Ammon's horn (tissue), 1 donor: Measurements from ENCODE around the gene SLC39A11.
"Not testable (repeated sequence)": the region's sequence is repeated elsewhere in the genome, so short reads cannot be mapped to it uniquely, and the experiment has no call there.

Experiments used
- DNase-seq: peaks from one replicate; pipeline ENCODE4 v3.0.0-alpha.2; 2016; ENCODE audit warnings: low spot score

The SLC39A11 gene

DNA sequence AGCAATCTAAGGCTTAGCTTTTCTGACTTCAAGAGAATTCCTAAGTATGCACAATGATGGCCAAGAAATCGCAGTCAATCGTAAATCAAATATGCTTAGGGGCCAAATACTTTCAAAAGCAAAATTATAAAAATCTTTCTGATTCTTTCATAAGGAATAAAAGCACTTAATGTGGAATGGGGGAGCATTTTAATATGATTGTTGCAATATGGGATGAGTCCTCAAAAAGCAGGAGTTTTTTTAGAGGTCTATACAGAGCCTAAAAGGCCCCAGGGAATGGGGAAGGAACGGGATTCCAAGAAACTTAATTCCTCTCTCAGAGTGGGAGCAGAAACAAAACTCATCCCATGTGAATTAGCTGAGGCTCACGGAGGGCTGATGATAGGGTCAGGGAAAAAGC is 14.7 kb upstream of the SLC39A11 start:
- no peak for DNase-seq

DNA sequence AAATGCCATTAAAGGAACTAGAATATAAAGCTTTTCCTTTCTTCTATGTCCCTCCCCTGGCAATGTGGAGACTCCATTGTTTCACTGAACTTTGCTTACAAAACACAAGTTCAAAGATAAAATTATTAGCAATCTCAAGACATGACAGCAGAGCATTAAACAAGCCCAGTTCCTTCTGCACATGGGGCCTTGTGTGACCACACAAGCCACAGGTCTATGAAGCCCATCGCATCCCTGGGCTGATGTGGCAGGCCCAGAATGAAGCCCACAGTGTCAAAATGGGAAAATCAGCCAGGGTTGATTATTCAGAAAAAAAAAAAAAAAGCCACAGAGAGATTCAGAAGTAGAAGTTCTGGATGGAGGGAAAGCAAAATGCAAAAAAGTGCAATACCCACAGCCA is 12.9 kb upstream of the SLC39A11 start:
- DNase-seq = no peak

DNA sequence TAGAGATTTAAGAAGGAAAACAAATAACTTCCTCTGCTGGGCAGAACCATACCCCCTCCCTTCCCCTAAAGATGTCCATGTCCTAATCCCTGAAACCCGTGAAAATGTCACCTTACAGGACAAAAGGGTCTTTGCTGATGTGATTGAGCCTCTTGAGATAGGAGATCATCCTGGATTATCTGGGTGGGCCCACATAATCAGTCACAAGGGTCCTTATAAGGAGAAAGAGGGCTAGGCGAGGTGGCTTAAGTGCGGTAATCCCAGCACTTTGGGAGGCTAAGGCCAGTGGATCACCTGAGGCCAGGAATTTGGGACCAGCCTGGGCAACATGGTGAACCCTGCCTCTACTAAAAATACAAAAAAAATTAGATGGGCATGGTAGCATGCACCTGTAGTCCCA is 12.0 kb upstream of the SLC39A11 start:
- no peak for DNase-seq

GRCh38 chr17:73103641-73104335 is 11.3 kb upstream of the SLC39A11 start:
- no peak for DNase-seq

DNA sequence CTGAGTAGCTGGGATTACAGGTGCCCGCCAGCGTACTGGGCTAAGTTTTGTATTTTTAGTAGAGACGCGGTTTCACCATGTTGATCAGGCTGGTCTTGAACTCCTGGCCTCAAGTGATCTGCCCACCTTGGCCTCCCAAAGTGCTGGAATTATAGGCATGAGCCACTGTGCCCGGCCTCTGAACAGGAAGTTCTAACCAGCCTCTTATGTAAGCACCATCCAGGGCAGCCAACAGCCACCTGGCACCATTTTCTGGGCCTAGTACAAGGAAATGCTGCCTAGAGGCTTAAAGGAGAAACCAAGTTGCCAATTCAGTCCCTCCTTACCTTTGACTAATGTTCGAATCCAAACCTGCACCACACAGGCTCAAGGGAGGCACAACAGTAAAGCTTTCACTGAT is 8.5 kb upstream of the SLC39A11 start:
- DNase-seq = no peak

- DNase-seq = no peak
Observed at GRCh38 chr17:73100363-73100762, 7.9 kb upstream of the SLC39A11 start.

DNA sequence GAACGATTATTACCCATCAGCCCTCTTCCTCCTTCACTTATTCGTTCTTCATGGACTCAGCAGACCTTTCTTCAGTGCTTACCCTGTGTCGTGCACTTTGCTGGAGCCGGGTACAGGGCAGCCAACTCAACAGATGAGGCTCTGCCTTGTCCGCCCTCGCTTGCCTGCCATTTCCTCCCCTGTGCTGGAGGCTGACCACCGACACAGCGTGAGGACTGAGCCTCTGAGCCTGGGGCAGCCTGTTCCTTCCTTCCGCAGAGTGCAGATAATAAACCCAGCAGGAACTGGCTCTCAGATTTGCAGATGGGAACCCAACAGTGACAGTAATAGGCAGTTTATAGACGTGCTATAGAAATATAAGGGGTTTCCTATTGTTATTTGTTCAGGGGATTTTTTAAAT is 7.0 kb upstream of the SLC39A11 start:
- no peak for DNase-seq

DNA sequence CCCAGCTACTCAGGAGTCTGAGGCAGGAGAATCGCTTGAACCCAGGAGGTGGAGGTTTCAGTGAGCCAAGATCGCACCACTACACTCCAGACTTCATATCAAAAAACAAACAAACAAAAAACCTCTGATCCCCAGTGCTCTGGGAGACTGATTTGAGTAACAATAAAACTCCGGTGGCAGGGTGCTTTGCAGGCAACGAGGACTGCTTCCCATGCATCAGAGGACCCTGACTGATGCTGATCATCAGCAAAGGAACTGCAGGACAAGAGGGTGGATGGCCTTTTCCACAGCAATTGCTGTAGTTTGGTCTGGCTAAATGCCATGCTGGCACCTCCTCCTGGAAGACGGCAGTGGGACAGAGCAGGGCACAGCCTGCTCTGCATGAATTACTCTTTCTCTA is 6.4 kb upstream of the SLC39A11 start:
- no peak for DNase-seq

GRCh38 chr17:73097973-73098765 is 5.7 kb upstream of the SLC39A11 start:
- DNase-seq = not testable (repeated sequence)

- no peak for DNase-seq
Observed at GRCh38 chr17:73096866-73097265, 4.4 kb upstream of the SLC39A11 start.

- no peak for DNase-seq
Observed at GRCh38 chr17:73096211-73096610, 3.7 kb upstream of the SLC39A11 start.

GRCh38 chr17:73093286-73093685 is 798 bp upstream of the SLC39A11 start:
- no peak for DNase-seq

DNA sequence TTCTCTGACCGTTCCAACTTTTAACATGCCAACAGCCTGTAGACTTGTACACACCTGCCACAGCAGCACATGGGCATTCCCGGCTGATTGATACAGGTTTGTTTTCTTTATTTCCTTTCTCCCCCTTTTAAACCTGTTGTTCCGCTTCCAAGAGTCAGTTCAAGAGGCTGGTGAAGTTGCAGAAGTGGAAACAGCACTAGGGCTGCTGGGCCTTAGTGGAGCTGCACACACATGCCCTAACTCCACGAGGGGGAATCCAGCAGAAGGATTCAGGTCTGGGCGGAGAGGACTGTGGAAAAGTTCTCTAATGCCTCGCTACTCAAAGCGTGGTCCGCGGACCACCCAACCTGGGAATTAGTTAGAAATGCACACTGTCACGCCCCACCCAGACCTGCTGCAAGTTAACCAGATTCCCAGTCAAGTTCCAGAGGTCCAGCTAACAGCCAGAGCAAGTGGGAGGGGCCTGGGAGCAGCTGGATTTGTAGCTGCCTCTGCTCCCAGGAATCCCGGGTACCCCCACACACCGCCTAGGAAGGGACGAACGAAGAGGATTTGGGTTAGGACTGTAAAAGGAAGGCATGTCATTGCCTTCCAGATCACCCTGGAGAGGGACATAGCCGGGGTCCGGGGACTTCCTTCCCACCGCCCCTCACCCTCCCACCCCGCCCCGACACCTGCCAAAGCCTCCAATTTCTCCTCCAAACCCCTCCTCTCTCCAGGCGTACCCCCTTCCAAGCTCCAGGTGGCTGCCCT is 542 bp downstream of the SLC39A11 start:
- peak; percentile 45 for DNase-seq

DNA sequence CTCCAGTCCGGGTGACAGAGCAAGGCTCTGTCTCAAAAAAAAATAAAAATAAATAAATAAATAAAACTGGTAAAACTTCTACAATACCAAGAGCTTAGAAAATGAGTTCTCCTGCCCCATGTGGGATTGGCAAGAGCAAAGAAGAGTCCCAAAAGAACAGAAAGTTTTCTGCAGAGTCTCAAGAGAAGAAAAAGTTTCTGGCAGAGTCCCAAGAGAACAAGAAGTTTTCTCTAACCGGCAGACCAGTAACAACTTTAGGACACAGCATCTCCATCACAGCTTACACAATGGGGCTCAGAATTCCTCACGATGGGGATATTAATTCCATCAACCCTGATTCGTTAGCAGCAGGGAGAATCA is 1.1 kb downstream of the SLC39A11 start:
- peak; percentile 32 for DNase-seq

DNA sequence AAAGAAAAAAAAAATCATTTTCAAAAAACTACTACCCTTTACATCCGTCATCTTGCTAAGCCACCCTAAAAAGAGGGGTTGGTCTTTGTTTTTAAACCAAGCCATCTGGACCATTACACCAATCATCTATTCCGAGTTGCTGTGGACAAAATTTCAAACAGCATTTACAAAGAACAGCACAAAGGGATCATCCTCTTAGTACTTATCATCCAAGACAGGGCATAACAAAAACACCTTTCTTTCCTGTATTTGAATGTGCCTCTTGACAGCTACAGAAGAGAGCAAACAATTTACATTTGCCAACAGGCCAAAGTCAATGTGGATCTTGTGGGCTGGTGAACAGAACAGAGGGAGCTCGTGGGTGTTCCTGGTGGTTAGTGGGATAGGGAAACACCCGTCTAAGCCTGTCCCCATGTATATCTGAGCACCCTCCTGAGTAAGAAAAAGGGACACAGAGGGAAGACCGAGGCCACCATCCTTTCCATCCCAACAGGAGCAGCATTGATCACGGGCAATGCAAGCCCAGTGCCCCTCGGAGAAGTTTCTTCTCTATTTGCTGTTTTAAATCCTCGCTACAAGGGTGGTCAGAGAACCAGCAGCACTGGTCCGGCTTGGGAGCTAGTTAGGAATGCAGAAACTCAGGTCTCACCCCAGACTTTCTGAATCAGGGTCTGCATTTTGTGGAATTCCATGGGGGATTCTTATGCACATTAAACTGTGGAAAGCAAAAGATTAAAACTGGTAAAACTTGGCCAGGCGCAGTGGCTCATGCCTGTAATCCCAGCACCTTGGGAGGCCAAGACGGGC is 1.9 kb downstream of the SLC39A11 start:
- peak; percentile 43 for DNase-seq

- DNase-seq = peak; percentile 96
Observed at GRCh38 chr17:73089322-73090317, 2.9 kb downstream of the SLC39A11 start.

DNA sequence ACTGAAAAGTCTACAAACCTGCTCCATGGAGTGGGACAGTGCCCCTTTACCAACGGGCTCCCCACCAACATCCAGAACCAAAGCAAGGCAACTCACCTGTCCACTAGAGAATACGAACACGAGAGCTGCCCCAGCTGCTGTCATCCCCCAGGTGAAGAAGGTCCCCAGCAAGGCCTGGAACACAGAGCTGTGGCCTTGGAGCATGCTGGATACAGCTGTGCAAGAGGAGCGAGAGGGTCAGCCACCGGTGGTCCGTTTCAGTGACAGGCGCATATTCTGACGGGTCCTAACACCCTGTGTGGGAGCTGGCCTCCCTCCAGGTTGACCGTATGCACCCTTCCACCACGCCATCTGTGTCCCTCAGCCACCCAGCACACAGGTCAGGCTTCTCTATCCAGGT is 3.9 kb downstream of the SLC39A11 start:
- no peak for DNase-seq

DNA sequence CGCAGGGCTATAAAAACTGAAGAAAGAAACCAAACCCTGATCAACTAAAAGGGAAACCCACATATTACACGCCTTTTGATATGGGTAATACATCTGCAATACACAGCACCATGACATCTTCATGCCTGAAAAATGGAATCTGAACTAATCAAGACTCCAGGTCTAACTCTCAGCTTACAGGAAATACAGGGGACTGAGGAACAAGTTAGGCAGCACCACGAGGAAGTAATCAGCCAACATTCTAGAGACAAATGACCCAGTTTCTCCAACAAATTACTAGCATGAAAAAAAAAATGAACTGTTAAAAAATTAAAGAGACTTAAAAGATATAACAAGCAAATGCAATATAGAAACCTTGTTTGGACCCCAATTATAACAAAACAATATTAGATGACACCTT is 9.1 kb downstream of the SLC39A11 start:
- DNase-seq = no peak

DNA sequence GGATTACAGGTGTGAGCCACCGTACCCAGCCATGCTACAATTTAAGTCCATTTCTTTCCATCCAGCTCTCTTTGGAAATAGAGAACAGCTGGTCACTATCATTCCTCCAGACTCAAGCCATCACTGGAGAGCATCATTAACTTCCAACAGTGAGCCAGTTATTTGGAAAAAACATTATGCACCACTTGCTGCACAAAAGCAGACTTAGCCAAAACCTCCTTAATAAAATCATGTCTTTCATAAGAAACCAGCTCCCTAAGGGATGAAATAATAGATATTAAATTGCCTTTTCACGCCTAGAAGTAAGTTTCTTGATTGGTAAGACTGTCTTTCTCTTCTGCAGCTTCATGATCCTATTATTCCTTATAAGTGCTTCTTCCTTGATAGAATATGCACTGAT is 17.9 kb downstream of the SLC39A11 start:
- no peak for DNase-seq

DNA sequence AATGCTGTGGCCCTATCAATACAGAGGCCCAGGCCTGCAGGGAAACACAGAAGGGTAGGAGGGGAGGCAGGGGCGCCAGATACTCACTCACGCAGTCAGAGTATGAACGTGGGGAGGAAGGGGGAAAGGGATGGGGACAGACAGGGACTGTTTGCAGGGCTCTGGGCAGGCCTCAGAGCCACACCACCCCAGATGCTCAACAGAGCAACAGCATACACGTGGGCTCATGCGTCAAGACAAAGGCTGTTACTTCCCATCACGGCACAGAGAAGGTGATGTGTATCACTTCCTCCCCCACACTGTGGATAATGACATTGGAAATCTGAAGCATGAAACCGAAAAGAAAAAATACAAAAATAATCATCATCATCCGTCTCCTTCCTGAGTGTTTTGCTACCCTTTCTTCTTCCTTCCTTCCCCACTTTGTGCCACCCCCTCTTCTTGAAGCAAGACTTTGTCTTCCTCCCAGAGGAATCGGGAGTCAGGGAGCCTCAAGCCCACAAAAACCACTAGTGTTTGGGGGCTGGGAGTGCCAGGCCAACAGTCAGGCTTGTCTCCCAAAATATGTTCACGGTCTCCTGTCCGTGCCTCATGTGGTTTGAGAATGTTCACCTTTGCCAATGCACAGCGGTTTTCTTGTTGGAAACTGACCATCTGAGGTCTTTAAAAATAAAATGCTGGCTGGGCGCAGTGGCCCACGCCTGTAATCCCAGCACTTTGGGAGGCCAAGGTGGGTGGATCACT is 20.1 kb downstream of the SLC39A11 start:
- DNase-seq = peak; percentile 37
